ENCODE measurements around the gene IMP3.
A peak's percentile ranks its signal among the peaks of the same experiment; 100 is the strongest.

IMP3 gene

GRCh38 chr15:75672646-75673425, 32.8 kb upstream of the IMP3 start:
- peak; percentile 62 for DNase-seq

GRCh38 chr15:75671730-75672602, 31.9 kb upstream of the IMP3 start:
- no peak for DNase-seq

GRCh38 chr15:75669879-75670212, 29.8 kb upstream of the IMP3 start:
- DNase-seq: no peak

- no peak for DNase-seq
Measured at GRCh38 chr15:75669191-75669878, 29.3 kb upstream of the IMP3 start.

- peak; percentile 66 for DNase-seq
Measured at GRCh38 chr15:75666823-75667501, 26.9 kb upstream of the IMP3 start.

- no peak for DNase-seq
Measured at GRCh38 chr15:75663931-75664421, 24.0 kb upstream of the IMP3 start.

GRCh38 chr15:75662823-75663519, 22.9 kb upstream of the IMP3 start:
- DNase-seq: no peak

GRCh38 chr15:75661756-75662140, 21.7 kb upstream of the IMP3 start:
- DNase-seq: no peak

- DNase-seq: peak; percentile 63
Measured at GRCh38 chr15:75661100-75661755, 21.2 kb upstream of the IMP3 start.

- no peak for DNase-seq
Measured at GRCh38 chr15:75659928-75660645, 20.1 kb upstream of the IMP3 start.

- no peak for DNase-seq
Measured at GRCh38 chr15:75659141-75659771, 19.2 kb upstream of the IMP3 start.

GRCh38 chr15:75656813-75657212, 16.8 kb upstream of the IMP3 start:
- DNase-seq: no peak

GRCh38 chr15:75656331-75656730, 16.3 kb upstream of the IMP3 start:
- no peak for DNase-seq

GRCh38 chr15:75655931-75656330, 15.9 kb upstream of the IMP3 start:
- no peak for DNase-seq

GRCh38 chr15:75654201-75654907, 14.3 kb upstream of the IMP3 start:
- DNase-seq: no peak

- DNase-seq: peak; percentile 55
Measured at GRCh38 chr15:75653347-75653913, 13.4 kb upstream of the IMP3 start.

- no peak for DNase-seq
Measured at GRCh38 chr15:75651810-75652543, 12.0 kb upstream of the IMP3 start.
